ENCODE measurements around the gene VWA7. TPM values are rescaled to one million over a fixed set of nuclear protein-coding genes. Genes with fewer than 3 reads are reported as not detected.
A peak's percentile ranks its signal among the peaks of the same experiment; 100 is the strongest.

VWA7 gene
- total RNA-seq, 1 donor from 2014 or later, result 0.94 TPM

- intact Hi-C loops (cut with DNase I), result no loop called here
Measured at GRCh38 chr6:31781244-31782125, 4.4 kb upstream of the VWA7 start.

DNA sequence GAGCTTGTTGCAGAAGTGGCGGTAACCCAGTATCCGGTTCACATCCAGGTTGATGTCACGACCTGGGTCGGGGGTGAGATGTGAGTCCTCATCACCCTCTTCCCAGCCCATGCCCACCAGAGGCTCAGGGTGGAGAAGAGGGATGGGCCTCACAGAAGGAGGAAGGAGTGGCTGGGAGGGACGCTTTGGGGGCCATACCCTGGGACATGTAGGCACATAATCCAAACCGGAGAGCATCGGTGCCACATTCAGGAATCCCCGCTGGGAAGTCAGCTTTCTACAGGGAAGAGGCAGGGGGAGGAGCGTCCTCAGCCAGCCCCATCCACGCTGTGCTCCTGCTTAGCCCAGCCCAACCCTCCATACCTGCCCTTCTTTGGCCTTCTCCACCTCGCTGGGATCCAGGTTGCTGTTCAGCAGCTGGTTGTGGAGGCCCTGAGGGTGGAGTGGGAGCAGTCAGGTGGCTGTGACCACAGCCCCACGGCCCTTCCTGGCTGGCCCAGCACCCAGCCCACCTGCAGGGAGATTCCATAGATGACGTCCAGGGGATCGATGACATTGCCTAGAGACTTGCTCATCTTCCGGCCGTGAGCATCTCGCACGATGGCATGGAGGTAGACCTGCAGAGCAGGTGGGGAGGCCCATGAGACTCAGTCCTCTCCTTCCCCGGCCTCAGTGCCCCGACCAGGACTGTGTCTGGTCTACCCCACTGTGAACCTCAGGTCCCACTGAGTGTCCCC lies 3.5 kb upstream of the VWA7 start:
- intact Hi-C loops (cut with DNase I), result no loop called here
- no peak for DNase-seq (ENCODE audit: low spot score)
- ATAC-seq, result no peak

More at GRCh38 chr6:31781244-31782125, 4.4 kb upstream of the VWA7 start:
- ATAC-seq (no peak), DNase-seq (ENCODE audit: low spot score) (no peak)

DNA sequence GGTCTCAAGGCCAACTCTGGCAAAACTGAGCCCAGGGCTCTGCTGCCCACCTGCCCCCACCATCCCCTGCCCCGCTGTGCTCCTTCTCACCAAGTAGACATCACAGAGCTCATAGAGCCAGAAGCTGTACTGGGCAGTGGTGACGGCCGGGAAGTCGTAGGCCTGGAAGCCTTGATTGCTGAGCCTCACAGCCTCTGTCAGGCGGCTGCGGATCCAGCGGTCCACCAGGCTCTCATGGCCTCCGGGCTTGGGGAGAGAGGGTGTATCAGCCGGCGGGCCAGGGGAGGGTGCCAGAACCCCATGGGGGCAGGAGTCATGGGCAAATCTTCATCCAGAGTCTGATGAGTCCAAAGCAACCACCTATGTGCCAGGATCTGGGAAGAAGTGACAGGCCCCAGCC lies 2.8 kb upstream of the VWA7 start:
- intact Hi-C loops (cut with DNase I), result no loop called here
- no peak for DNase-seq (ENCODE audit: low spot score)
- ATAC-seq, result no peak

DNA sequence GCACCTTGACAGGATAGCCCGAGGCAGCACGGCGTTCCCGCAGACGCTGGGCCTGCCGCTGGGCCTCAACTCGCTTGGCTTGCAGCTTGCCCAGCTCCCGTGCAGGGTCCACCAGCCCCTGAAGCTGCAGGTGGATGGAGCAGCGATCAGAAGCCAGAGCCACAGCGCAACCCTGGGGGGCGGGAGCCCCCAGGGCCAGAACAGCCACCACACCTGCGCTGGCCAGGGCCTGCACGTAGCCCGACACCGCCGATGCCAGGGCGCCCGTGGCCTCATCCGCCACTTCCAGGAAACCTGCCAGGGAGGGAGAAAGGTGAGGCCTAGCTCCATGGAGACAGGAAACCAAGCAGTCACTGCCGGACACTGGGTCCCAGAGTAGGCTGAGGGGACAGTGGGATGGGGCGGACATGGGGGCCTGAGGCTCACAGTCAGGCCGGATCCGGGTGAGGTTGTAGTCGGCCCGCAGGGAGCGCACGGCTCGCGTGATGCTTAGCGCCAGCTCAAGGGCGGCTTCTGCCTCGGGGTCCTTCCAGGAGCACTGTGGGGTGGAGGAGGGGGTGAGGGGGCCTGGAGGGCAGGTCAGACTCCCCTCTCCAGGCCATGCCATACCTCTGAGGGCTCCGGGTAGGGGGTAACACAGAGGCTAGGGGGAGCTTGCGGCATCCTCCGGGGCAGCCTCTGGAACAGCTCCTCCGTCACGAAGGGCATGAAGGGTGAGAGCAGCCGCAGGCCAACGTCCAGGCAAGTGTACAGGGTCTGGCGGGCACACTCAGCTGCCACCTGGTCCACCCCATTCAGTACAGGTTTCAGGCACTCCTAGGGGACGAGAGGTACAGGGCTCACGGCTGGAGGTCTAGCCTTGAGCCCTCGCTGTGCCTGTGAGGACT lies 2.1 kb upstream of the VWA7 start:
- intact Hi-C loops (cut with DNase I), result no loop called here
- no peak for ATAC-seq
- no peak for DNase-seq (ENCODE audit: low spot score)

- no peak for DNase-seq (ENCODE audit: low spot score)
- no peak for ATAC-seq
- intact Hi-C loops (cut with DNase I), result no loop called here
Measured at GRCh38 chr6:31778193-31778592, 1.1 kb upstream of the VWA7 start.

GRCh38 chr6:31777667-31778050 lies 531 bp upstream of the VWA7 start:
- no peak for DNase-seq (ENCODE audit: low spot score)
- intact Hi-C loops (cut with DNase I), result no loop called here
- no peak for ATAC-seq

DNA sequence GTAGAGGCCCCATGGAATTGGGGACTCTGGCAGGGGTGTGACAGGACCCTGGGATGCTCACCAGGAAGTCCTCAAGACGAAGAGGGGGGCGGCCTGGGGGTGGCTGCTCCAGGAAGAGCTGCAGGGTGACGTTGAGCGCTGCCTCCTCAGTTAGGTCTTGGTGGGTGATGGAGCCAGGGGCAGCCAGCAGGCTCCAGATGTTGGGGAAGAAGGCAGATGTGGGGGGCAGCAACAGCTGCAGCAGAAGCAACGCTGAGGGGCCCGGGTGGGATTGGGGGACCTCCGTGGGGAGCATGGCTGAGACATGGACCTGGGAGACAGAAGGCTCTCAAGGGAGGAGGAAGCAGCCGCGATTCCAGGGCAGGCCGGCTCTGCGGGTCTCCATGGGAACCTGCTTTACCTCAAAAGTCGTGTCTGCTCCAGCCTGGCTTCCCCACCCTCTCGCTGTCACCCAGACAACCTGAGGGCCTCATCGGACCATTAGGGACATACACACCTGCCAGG lies 591 bp downstream of the VWA7 start:
- ATAC-seq, result no peak
- no peak for DNase-seq (ENCODE audit: low spot score)
- intact Hi-C loops (cut with DNase I), result no loop called here

DNA sequence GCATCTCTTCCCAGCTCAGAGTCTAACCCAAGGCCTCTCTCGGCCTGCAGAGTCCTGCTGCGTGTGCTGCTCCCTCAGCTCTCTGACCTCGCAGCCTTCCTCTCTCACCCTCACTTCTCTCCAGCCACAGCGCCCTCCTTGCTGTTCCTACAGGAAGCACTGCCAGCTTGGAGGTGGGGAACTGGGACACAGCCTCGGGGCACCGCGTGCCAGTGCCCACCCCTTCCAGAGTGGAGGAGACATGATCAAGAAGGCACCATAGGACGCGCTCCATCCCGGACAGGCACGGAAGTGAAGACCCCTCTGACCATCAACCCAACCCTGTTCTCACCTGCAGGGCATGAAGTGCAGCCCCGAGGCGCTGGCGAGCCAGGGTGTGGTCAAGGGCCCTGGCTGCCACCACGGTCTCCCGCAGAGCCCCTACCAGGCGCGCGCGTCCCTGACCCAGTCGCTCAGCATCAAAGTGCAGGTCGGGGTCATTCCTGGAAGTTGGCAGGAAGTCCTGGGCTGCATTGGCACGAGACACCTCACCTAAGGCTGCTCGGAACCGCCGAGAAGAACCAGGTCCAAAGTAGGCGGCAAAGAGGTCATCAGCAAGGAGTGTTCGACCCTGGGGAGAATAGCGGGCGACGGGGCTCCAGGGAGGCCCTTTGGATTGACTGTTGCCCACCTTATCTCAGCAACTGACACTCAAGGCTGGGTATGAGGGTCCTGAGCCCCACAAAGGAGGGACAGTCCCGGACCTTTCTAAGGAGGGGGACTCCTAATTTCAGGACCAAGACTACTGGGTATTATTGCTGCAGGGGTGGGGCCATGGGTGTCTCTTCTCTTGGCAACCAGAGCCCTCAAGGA lies 1.3 kb downstream of the VWA7 start:
- ATAC-seq (no peak), DNase-seq (ENCODE audit: low spot score) (no peak)
- intact Hi-C loops (cut with DNase I), result no loop called here

DNA sequence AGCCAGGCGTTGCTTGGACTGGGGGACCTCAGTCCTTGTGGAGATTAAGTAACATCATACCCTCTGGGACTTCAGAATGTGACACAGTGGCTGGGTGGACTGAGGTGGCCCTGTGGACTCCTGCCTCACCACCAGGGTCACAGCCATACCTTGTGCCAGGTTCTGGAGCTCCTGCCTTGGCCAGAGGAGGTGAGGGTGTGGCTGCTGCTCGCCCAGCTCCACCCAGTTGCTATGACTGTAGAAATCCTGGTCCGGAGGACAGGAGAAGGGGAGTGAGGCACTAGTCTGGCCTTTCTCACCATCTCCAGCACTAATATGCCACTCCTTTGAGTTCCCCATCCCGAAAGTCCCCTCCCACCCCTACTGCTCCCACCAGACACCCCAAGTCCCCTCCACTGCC lies 1.9 kb downstream of the VWA7 start:
- intact Hi-C loops (cut with DNase I), result no loop called here
- ATAC-seq, result no peak
- no peak for DNase-seq (ENCODE audit: low spot score)

DNA sequence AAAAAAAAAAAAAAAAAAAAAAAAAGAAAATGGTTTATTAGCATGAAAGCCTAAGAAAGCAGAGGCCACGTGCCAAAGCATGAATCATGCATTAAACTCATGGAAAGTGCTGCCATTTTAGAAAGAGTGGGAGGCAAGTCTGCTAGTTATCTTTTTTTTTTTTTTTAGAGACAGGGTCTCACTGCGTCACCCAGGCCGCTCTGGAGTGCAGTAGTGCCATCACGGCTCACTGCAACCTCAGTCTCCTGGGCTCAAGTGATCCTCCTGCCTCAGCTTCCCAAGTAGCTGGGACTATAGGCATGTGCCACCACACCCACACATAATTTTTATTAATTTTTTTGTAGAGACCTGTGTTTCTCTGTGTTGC lies 5.2 kb downstream of the VWA7 start:
- ATAC-seq, result no peak
- intact Hi-C loops (cut with DNase I), result no loop called here
- no peak for DNase-seq (ENCODE audit: low spot score)

DNA sequence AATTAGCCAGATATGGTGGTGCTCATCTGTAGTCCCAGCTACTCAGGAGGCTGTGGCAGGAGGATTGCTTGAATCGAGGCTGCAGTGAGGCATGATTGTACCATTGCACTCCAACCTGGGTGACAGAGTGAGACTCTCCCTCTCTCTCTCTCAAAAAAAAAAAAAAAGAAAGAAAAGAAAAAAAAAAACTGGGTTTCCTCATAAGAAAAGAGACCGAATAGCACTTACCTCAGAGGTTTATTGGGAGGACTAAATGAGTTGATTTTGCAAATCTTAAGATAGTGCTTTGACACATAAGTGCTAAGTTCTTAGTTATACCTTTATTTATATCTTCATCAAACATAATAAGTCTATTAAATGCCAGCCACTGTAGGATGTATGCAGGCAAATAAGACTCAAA lies 6.3 kb downstream of the VWA7 start:
- intact Hi-C loops (cut with DNase I), result no loop called here
- DNase-seq (ENCODE audit: low spot score) (no peak), ATAC-seq (no peak)

DNA sequence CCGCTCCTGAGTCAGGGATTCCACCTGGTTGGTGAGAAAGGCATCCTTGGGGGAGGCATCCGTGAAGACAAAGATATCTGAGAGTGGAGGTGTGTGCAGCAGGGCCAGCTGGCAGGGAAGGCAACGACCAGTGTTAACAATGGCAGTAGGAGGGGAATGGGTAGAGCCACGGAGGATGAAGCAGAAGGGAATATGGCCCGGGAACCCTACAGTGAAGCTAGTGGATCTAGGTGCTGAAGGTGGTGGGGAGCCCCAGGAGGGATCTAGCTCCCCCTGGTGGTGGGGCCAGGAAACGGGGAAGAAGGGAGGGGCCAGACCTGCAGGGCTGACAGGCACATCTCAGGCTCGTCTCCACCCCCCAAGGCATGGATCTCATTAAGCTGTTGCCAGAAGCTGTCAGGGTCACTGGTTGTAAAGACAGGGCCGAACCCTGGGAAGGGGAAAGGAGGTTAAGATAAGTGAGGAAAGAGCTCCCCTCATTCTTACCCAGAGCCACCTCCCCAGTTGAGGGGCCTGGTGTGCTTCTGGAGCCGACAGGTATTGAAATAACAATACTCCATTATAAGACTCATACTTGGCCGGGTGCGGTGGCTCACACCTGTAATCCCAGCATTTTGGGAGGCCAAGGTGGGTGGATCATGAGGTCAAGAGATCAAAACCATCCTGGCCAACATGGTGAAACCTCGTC lies 7.3 kb downstream of the VWA7 start:
- DNase-seq (ENCODE audit: low spot score) (no peak), ATAC-seq (peak; percentile 58)
- intact Hi-C loops (cut with DNase I), result no loop called here

- intact Hi-C loops (cut with DNase I), result no loop called here
- DNase-seq (ENCODE audit: low spot score), result no peak
Measured at GRCh38 chr6:31768363-31769257, 8.5 kb downstream of the VWA7 start.

DNA sequence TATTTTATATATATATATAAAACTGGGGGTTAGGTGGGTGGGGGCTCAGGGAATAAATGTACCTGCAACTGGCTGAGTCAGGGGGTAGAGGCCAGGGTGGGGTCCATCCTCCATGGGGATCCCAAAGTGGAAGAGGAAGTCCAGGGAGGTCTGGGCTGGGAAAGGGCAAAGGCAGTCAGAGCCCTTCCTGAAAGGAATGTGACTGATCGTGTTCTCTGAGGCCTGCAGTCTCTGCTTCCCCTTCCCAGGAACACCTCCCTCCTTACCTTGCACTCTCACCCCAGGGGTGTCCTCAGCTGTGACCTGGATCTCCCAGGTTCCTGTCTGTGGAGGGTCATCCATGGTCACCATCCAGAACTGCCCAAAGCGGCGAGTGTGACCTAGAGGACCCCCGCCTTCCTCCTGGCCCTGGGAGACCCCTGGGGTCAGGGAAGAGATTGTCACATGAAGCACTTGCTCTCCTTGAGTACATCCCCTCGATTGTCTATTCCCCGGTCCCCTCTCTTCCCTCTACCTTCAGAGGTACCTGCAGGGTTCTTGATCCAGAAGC lies 10.0 kb downstream of the VWA7 start:
- no peak for DNase-seq (ENCODE audit: low spot score)
- intact Hi-C loops (cut with DNase I), result no loop called here
- no peak for ATAC-seq

More at GRCh38 chr6:31768363-31769257, 8.5 kb downstream of the VWA7 start:
- ATAC-seq, result peak; percentile 25

DNA sequence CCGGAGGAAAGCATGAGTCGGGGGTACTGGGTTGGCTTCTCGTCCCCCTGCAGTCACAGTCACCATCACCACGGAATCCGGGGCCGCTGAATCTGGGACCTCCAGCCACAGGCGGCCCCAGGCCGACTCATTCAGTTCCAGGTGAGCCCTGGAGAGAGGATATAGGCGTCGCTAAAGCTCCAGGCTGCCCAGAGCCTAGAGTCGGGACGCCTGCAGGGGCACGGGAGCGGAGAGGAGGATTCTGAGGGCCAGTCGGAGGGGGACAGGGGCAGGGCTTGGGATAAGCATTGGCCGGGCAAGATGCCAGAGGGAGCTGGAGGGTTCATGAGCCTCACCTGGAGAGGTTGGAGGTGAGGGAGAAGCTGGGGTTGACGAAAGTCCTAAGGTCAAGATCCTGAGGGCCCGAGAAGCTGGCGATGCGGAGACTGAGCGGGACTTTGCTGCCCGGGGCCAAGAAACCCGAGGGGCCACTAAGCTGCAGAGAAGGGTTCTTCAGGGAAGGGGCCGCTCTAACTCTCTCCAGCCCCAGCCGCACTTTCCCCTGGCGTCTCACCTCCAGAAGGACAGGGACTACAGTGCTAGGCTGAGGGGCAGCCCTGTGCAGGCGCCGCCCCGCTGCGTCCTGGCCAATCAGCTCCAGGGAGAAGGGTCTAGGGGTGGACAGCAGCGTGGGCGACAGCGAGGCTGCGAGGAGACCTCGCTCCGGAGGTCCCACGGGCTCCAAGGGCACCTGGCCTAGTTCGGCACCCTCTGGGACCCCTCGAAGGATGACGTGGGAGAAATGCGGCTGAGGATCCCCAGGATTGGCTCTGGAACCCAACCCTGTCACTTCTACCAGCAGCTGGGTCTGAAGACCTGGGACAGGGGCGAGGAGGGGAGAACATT lies 11.0 kb downstream of the VWA7 start:
- DNase-seq (ENCODE audit: low spot score), result no peak
- peak; percentile 50 for ATAC-seq
- intact Hi-C loops (cut with DNase I), result no loop called here

DNA sequence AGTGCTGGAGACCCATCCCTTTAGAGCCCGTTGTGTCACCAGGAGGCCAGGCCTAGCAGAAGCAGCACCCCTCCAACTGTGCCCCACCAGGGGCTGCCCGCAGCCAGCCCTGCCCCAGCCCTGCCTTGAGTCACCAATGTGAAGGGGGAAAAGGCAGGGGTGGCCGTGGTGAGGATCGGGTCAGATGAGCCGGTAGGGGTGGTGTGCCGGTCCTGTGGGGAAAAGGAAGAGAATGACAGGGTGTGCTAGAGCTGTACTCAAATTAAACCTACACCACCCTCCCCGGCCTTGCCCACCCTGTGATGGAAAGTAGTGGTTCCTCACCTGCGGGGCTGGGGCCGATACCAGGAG lies 11.6 kb downstream of the VWA7 start:
- no peak for ATAC-seq
- no peak for DNase-seq (ENCODE audit: low spot score)
- intact Hi-C loops (cut with DNase I), result no loop called here
